ENCODE results near the gene SMKR1. TPM values are rescaled to one million over a fixed set of nuclear protein-coding genes. Genes with fewer than 3 reads are reported as not detected.

SMKR1 gene
- total RNA-seq, 1 experiment from 2014 or later, result not detected

- TF ChIP-seq CTCF (IDR thresholded peaks at IDR 0.05; ENCODE audit: unreplicated experiment), result no peak
- Mint-ChIP-seq H3K27ac (ENCODE audit: unreplicated experiment) (no peak overlapping the region), H3K4me1 (ENCODE audit: low read depth, unreplicated experiment) (no peaks in the 10 kb centered on the region), H3K36me3 (ENCODE audit: insufficient read depth, unreplicated experiment) (no peaks in the 10 kb centered on the region), H3K27me3 (ENCODE audit: unreplicated experiment) (no peaks in the 10 kb centered on the region), H3K9me3 (ENCODE audit: low read depth, unreplicated experiment) (no peaks in the 10 kb centered on the region), H3K4me3 (ENCODE audit: low read depth, unreplicated experiment) (no peak overlapping the region)
- intact Hi-C loops (cut with micrococcal nuclease; ENCODE audit: unreplicated experiment), result no loop called here
- BruUV-seq (replicated peaks), result no TSS peak
- CTCF ChIA-PET, result no interaction called here
- no peak for DNase-seq
These were observed 39.9 kb upstream of the SMKR1 start for GRCh38 chr7:129462420-129462819.

GRCh38 chr7:129464194-129464593 is 38.1 kb upstream of the SMKR1 start:
- CTCF ChIA-PET, result no interaction called here
- Mint-ChIP-seq H3K27me3 (ENCODE audit: unreplicated experiment) (no peaks in the 10 kb centered on the region), H3K27ac (ENCODE audit: unreplicated experiment) (no peak overlapping the region), H3K9me3 (ENCODE audit: low read depth, unreplicated experiment) (no peaks in the 10 kb centered on the region), H3K36me3 (ENCODE audit: insufficient read depth, unreplicated experiment) (no peaks in the 10 kb centered on the region), H3K4me3 (ENCODE audit: low read depth, unreplicated experiment) (no peak overlapping the region), H3K4me1 (ENCODE audit: low read depth, unreplicated experiment) (no peaks in the 10 kb centered on the region)
- intact Hi-C loops (cut with micrococcal nuclease; ENCODE audit: unreplicated experiment), result no loop called here
- TF ChIP-seq CTCF (IDR thresholded peaks at IDR 0.05; ENCODE audit: unreplicated experiment), result no peak
- no TSS peak for BruUV-seq (replicated peaks)
- no peak for DNase-seq

- CTCF ChIA-PET, result no interaction called here
- BruUV-seq (replicated peaks), result no TSS peak
- TF ChIP-seq CTCF (IDR thresholded peaks at IDR 0.05; ENCODE audit: unreplicated experiment), result no peak
- H3K9me3 Mint-ChIP-seq (ENCODE audit: low read depth, unreplicated experiment), result no peaks in the 10 kb centered on the region
- no peaks in the 10 kb centered on the region for H3K4me1 Mint-ChIP-seq (ENCODE audit: low read depth, unreplicated experiment)
- no peaks in the 10 kb centered on the region for H3K36me3 Mint-ChIP-seq (ENCODE audit: insufficient read depth, unreplicated experiment)
- no peak overlapping the region for H3K27ac Mint-ChIP-seq (ENCODE audit: unreplicated experiment)
- no peak for DNase-seq
- no peak overlapping the region for H3K4me3 Mint-ChIP-seq (ENCODE audit: low read depth, unreplicated experiment)
- intact Hi-C loops (cut with micrococcal nuclease; ENCODE audit: unreplicated experiment), result no loop called here
- no peaks in the 10 kb centered on the region for H3K27me3 Mint-ChIP-seq (ENCODE audit: unreplicated experiment)
These were observed 37.3 kb upstream of the SMKR1 start for GRCh38 chr7:129465080-129465479.

- intact Hi-C loops (cut with micrococcal nuclease; ENCODE audit: unreplicated experiment), result no loop called here
- no peak overlapping the region for H3K4me3 Mint-ChIP-seq (ENCODE audit: low read depth, unreplicated experiment)
- H3K9me3 Mint-ChIP-seq (ENCODE audit: low read depth, unreplicated experiment), result no peaks in the 10 kb centered on the region
- no peak for DNase-seq
- no peak overlapping the region for H3K27ac Mint-ChIP-seq (ENCODE audit: unreplicated experiment)
- no peak for TF ChIP-seq CTCF (IDR thresholded peaks at IDR 0.05; ENCODE audit: unreplicated experiment)
- H3K4me1 Mint-ChIP-seq (ENCODE audit: low read depth, unreplicated experiment), result no peaks in the 10 kb centered on the region
- no peaks in the 10 kb centered on the region for H3K36me3 Mint-ChIP-seq (ENCODE audit: insufficient read depth, unreplicated experiment)
- CTCF ChIA-PET, result no interaction called here
- no peaks in the 10 kb centered on the region for H3K27me3 Mint-ChIP-seq (ENCODE audit: unreplicated experiment)
- BruUV-seq (replicated peaks), result no TSS peak
These were observed 35.5 kb upstream of the SMKR1 start for GRCh38 chr7:129466796-129467195.
